Activated T-cell treated with anti-CD3 and anti-CD28 coated beads, Interleukin-2, amount 50 U/mL, for 48 hours (primary cell): Measurements from ENCODE around the gene EAF1.
"Not testable (repeated sequence)": the region's sequence is repeated elsewhere in the genome, so short reads cannot be mapped to it uniquely, and the experiment has no call there.

Experiments
- DNase-seq, 2 experiments: peaks; one replicate each; pipeline ENCODE4 v3.0.0-alpha.2; 2020

Gene EAF1

DNA sequence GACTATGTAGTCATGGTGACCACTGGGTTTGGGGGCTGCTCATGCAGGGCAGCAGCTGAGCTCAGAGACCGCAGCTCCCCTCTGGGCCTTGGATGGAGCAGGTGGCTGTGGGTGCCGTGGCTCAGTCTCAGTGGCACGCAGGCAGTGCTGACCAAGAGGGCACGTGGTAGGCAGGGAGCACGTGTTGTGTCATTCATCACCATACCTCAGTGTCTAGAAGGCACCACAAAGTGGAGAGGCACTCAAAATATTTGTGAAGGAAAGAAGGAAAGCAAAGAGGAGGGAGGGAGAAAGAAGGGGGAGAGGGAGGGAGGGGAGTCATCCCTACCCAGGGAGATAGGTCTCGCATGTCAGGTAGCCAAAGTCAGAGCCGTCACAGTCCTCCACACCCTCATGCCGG is 26.1 kb downstream of the EAF1 start:
- DNase-seq: no peak

DNA sequence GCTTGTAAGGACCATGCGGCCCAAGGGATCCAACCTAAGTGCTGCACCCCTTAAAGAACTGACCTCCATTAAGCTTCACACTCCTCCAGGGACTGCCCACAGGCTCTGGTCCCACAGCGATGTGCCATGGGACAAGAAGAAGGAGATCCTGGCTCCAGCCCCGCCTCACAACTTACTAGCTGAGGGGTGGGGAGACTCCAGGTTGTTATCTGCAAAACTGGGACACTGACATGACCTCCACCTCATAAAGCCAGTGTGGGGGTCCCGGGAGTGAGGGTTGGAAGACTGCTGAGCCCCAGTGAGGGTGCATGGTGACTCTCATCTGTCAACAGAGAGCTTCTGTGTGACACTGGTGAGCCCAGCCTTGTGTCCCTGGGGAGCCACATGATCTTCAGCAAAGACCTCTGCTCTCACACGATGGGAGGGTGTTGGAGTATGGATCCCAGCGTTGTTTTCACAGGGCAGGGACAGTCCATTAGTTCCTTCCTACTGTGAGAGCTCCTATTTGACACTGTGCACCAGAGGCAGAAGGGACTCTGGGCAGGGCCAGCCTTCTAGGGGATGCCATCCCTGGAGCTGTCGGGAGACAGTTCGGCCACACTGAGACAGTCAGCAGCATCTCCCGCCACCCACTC is 26.7 kb downstream of the EAF1 start:
- DNase-seq: no peak

DNA sequence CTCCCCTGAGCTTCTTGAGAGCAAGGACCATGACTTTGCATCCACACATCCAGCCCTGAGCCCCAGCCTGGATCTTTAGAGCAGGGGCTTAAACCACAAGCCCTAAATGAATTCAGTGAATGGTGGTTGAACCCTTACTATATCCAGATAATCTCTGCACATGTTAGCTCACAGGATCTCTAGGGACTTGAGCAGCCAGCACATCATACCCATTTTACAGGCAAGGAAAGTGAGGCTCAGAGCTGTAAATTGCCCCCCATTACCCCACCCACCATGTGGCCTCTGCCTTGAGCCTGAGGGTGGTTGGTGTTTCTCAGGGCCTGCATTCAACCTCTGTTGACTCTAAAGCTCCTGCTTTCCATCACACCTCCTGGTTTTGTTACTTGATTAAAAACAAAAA is 27.6 kb downstream of the EAF1 start:
- no peak for DNase-seq

DNA sequence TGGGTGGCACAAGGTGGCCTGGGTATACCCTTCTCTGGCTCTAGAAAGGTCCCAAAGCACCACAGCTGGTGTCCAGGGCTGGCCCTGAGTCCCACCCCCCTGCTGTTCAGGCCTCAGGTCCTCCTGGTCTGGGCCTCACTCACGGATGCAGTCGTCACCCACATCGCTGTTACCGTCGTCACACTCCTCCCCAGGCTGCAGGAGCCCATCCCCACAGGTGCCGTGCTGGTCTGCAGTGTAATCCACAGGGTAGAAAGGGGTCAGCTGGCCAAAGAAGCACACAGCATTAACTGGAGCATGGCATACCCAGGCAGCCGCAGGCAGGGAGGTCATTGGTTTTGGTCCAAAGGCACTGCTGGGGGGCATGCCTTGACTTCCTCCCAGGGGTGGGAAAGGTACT is 28.4 kb downstream of the EAF1 start:
- DNase-seq: no peak

DNA sequence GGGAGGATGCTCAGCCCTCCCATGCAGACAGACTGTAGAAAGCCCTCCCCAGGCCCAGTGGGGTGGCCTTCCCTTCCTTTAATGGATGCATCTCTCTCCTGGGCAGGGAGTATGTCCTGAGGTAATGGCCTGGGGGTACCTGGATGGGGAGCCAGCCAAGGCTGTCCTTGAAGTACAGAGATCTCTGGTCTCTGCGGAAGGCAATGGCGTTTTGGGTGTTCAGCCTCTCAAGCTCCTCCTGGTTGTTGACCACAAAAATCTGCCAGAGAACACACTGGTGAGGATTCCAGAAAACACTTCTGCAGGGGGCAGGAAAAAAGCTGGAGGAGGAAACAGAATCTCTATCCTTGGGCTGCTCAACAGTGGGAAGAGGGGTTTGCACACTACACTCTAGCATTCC is 28.9 kb downstream of the EAF1 start:
- DNase-seq: no peak

DNA sequence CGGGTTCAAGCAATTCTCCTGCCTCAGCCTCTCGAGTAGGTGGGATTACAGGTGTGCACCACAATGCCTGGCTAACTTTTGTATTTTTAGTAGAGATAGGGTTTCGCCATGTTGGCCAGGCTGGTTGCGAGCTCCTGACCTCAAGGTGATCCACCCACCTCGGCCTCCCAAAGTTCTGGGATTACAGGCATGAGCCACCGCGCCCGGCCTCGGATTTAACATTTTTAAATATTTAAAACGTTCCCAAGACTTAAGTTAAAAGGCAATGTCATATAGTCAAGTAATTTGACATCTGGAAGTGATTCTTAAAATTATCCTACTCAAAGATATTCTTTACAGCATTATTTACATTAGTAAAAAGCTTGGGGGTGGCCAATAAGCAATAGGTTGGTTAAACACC is 29.5 kb downstream of the EAF1 start:
- DNase-seq: not testable (repeated sequence)

DNA sequence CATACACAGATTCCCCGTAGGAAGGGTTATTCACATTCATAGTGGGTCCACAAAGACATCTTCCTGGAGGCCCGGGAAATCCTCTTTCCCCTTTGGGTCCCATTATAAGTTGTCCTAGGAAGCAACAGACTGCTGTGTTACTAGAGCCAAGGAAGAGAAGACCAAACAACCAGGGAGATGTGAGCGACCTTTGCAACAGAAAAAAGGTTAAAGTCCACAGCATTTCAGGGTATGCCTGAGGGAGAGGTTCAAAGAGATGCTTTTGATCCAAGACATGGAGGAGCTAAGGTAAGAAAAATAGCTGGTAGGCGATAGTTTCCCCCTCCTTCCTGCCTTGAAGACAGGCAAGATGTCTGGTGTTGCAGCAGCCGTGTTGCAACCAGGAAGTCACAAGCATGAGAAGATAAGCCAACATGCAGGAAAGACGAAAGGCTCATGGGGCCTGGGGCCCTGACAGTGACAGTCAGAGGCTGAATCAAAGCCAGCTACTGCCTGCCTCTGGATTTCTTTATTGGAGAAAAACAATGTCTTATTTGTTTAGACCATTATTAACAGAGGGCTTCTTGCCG is 30.9 kb downstream of the EAF1 start:
- DNase-seq: no peak

DNA sequence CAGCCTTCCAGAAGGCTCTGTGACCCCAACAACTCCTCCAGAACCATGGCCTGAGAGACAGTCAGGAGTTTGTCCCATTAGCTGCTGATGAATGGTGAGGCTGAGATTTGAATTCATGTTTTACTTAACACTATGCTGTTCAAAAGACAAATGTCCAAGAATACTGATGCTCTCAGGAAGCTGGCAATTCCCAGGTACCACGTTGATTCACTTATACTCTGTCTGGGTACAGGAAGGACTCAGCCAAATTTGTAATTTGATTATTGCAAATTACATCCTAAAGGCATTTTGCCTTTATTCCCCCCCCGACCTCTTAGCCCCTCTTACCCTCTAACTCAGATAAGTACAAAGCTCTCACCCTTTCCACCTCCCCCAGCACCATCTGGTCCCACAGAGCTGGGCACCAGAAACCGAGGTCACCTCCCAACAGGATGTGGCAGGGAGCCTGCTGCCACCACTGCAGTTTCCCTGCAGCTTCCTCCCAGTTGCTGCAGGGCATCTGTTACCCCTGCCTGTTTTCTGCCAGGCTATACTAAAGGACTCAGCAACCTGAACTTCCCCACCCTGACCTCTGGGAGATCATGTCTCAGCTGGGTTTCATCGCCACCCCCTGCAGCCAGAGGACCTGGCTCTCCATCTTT is 33.6 kb downstream of the EAF1 start:
- DNase-seq: no peak

DNA sequence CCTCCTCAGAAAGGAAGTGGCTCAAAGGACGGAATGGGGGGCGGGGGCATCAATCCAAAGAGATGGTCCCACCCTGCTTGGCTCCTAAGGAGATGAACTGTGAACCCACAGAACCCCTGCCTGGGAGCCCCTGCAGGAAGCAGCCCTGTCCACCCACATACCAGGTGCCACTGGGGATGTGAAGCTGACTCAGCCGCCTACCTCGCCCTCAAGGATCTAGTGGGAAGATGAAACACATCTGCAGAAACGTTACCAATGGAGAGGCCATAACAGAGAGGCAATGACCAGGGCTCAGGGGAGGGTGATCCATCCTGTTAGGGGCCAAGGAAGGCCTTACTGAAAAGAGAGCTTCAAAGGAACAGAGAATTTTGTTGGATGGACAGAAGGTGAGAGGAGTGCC is 35.1 kb downstream of the EAF1 start:
- DNase-seq: peak in 1 of 2 experiments; percentile 34

DNA sequence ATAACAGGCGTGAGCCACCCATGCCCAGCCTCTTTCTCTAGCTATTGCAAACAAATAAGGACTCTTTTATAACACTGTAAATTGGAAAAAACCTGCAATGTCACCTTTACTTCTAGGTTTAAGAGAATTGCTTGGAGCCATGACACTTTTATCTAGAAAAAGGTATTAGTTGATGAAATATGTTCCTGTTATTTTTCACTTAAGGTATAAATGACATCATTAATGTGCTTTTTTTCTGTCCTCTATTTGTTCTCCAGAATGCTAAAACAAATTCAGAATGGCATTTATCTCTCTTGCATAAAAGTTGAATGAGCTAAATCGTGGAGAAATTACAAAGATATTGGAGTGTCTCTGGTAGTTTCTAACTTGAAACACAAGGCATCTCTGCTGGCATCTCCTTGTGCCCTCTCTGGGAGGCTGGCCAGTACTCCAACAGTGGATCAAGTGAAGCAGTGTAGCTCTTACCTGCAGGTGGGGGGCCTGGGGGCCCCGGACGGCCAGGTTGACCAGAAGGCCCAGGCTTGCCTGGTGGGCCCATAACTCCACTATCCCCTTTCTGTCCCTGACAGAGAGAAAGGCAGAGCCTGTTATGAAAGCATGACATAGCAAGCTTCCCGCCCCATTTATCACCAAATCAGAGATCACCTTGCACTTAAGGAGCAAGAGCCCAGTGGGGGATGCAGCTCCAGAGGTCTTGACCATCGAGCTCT is 38.6 kb downstream of the EAF1 start:
- no peak for DNase-seq

DNA sequence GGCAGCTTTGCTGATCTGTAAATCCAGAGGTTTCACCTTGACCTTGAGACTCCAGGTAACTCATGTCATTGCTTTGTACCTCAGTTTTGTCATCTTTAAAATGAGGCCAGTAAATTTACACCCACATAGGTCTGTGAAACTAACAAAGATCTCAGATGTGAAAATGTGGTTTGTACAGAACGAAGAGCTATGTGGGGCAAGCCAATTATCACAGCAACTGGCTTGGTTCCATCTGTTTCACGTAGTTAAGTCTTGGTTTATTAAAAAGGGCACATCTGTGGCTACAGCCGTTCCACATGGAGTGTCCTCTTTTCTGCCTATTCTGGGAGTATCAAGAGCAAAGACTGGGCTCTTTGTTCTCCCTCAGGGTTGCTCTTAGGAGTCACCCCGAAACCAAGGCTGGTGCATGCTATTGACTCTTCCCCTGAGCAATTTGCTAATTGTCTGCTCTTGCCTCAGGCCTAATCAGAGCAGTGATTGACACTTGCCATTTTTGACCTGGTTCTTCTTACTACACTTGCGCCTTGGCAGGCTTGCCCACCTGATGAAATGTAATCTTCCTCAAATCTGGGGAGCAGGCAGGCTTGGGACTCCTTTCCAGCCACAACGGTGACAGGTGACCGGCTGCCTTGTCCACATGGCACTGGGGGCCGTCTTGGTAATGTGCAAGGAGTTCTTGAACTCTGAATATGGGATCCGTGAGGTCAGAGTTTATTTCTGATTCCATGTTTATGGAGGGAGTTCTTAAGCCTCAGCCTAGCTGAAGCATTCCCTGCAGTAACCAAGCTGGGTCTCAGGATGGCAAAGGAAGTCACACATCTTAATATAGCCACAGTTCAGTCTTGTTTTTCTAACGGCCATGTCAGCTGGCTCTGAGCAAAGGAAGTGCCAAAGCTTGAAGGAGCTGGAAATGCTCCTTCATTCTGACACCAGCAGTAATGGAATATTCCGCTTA is 40.1 kb downstream of the EAF1 start:
- no peak for DNase-seq

DNA sequence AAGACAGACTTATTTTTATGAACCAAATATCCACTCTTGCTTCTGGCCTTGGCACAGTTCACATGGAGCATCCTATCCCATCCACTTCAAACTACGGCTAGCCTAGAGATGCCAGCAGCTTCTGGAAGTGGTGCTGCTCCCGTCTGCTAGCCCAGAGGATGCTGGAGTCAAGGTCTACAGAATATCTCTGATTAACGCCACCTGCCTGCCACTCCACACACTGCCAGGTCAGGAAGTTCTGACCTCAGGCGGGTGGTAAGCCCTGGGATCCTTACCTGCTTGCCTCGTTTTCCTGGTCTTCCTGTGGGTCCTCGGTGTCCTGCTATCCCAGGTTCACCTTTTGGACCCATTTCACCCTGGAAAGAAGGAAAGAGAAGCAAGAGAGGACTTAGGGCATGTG is 42.9 kb downstream of the EAF1 start:
- no peak for DNase-seq

DNA sequence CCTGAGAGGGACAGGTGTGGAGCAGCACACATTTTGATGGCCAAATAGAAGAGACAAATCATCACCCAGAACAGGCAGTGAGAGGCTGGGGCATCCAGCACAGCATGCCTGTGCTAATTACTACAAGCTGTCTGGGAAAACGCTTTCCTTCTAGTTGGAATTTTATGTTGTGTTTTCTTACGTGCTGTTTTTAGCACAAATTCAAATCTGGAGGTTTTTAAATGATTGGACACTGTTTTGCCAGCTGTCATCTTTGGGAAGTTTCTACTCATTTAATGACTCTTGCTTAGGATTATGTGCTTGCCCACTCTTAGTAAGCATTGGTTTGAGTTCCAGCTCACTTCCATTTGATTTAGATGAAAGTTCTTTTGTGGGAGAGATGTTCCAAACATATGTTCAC is 43.5 kb downstream of the EAF1 start:
- DNase-seq: no peak

DNA sequence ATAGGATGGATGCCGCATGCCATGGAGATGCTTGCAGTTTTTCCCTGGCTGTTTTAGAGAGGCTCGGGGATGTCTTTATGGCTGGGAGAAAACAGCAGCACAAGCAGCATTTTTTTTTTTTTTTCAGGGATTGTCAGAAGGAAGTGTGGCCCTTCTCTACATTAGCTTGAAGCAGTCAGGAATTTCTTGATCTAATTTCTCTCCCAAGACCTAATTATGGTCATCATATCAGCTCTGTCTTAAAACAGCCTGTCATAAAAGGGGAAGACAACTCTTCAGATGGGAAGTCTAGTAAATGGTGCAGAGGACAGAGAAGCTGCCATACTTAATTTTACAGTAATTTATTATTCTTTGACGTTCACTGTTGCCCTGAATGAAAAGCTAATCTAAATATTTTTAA is 44.5 kb downstream of the EAF1 start:
- DNase-seq: no peak

DNA sequence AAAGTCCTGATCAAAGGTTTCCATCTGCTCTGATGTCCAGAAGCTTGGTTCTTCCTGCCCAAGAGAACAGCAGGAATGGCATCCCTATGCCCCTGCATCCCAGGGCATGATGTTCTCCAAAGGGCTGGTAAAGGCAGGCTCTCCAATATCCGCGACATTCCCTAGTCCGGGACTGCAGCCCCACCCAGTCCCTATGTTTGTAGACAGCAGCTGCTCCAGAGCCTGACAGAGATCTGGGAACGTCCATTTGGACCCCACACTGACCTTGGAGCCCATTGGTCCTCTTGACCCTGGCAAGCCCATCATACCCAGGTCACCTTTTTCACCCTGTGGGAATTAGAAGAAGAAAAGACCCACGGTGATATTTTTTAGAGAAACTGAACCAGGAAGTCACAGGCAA is 47.8 kb downstream of the EAF1 start:
- no peak for DNase-seq

DNA sequence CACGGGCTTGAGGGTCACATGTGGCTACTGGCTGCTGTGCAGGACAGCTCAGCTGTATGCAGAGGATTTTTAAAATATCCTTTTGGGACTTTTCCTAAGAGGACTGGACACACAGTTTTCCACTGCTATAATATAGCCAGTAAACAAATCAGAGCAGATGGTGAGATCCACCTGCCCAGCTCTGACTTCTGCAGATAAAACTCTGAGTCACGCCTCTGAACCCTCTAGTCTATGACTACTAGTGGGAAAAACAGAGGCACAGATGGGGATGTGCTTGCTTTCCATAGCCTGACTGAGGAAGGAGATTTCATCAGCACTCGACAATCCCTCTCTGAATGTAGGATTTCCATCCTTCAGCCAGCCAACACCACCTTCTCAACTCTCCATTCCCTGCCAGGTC is 49.0 kb downstream of the EAF1 start:
- no peak for DNase-seq

DNA sequence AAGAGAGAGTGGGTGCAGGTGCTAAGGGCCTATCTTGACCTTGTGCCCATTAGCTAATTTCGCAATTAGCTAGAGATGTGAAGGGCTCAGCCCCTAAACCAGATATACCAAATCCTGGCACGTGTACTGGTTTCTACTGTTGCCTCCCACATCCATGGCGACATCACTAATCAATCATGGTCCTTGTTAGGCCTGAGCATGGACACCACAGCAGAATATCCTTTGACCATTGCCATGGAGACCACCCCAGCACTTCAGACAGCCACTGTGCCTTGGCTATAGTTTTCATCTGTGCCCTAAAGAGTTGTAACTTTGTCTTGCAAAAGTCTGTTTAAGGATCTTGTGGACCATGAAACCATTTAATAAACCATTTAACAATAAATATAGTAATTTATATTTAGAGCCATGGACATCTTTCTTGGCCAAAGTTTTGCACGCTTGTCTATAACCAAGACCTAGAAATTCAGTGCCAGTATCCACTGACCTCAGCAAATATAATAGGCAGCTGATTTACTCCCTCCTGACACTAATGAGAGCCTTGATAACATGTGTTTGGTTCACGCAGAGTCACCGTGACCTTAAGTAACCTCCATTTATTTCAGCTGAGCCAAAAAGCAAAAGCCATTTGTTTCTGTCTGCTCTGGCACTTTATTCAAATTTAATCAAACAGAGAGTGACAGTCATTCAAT is 50.7 kb downstream of the EAF1 start:
- DNase-seq: no peak

DNA sequence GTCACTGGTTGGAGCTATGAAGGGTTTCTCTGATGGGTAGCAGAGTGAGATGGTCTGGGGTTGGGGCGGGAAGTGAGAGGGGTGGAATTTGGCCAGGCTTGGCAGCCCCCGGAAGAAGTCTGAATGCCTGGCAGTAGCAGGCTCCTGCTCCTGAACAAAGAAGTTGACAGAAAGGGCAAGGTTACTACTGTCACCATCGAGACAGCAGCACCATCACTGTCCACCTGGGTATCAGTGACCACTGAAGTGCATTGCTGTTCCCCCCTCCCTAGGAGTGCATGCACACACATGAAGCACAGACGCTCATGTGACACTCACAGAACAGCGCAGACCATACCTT is 51.2 kb downstream of the EAF1 start:
- DNase-seq: no peak

DNA sequence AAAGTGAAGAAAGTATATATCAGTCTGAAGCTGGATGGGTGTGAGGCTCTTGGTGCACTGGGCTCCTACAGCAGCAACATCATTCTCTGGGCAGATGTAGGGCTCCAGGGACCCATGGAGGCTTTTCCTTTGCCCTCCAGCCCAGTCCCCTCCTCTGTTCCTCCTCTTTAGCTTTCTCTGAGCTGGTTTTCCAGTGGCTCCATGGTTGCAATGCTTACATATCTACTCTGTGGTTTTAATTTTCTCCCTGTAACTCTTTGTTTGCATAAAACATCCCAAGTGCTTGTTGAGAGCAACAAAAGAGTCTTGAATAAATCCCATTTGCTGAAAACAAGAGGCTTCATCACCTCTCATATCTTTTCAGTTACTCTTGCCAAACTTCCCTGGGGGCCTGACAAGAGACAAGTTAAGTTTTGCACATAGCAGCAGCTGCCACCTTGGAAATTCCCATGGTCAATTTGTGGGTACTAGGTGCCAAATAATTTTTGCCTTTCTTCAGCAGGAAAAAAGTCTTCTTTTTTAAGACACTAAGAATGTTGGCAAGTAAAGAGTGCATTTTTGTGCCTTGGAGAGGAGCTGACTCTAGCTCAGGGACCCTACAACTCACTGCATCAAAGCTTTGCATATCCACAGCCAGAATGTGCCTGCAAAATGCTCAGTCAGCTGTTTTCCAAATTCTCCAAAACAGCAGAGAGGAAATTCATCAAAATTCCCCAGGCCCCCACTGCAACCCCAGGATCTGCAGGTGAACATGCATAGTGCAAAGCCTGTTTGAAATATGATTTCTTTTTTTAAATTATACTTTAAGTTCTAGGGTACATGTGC is 52.2 kb downstream of the EAF1 start:
- DNase-seq: no peak

DNA sequence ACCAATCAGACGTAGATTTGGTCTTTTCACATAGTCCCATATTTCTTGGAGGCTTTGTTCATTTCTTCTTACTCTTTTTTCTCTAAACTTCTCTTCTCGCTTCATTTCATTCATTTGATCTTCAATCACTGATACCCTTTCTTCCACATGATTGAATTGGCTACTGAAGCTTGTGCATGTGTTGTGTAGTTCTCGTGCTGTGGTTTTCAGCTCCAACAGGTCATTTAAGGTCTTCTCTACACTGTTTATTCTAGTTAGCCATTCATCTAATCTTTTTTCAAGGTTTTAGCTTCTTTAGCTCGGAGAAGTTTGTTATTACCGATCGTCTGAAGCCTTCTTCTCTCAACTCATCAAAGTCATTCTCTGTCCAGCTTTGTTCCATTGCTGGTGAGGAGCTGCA is 57.2 kb downstream of the EAF1 start:
- DNase-seq: not testable (repeated sequence)

DNA sequence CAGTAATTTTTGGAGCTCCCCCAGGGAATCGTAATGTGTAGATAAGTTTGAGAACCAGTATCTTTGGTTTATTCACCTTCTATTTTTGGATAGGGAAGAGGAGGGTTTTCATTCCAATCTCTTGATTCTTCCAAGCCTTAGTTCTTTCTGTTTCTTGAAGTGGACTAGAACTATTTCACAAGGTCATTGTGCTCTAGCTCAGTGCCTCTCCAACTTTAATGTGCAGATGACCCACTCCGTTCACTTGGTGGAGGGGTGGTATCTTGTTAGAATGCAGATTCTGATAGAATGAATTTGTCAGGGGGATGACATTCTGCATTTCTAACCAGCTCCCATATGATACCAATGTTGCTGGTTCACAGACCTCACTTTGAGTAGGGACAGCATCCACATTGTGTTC is 58.6 kb downstream of the EAF1 start:
- DNase-seq: no peak

DNA sequence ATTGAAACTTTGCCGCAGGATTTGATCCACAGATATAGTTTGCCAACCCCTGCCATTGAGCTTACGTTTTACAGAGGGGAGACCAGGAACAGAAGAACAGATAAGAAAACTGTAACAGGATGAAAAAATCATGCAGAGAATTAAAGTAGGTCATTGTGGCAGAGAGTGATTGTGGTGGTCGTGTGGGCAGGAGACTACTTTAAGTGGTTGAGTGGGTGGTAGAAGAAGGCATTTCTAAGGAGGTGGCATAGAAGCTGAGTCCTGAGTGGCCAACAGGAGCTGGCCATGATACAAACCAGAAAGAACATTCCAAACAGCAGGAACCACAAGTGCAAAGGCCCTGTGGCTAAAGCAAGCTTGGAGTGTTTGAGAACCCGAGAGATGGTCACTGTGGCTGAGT is 59.6 kb downstream of the EAF1 start:
- DNase-seq: no peak
